ENCODE data around the gene IFI27L2. TPM values are rescaled to one million over a fixed set of nuclear protein-coding genes. Genes with fewer than 3 reads are reported as not detected.
A peak's percentile ranks its signal among the peaks of the same experiment; 100 is the strongest.

Gene IFI27L2
- total and polyA plus RNA-seq, 2 experiments from 2014 or later: 23.4 to 38.5 TPM

- Histone ChIP-seq H3K4me3 (no peak overlapping the region), H3K27me3 (ENCODE audit: insufficient read depth) (no peaks in the 10 kb centered on the region), H4K20me1 (replicated peaks; ENCODE audit: insufficient read depth) (no peaks in the 10 kb centered on the region), H3K27ac (ENCODE audit: low read depth) (no peak overlapping the region), H3K79me2 (replicated peaks; ENCODE audit: insufficient read depth) (no peaks in the 10 kb centered on the region), H3F3A (replicated peaks; ENCODE audit: low read depth) (no peaks in the 10 kb centered on the region), H2AFZ (peak overlapping the region; percentile 59; the same call in 1 of the 2 replicates), H3K9me2 (ENCODE audit: insufficient read depth) (peaks cover 5% of the 10 kb centered on the region; the same call in 1 of the 2 replicates), H3K36me3 (ENCODE audit: insufficient read depth) (no peaks in the 10 kb centered on the region), H3K4me1 (ENCODE audit: insufficient read depth) (peaks cover 8% of the 10 kb centered on the region; the same call in 1 of the 2 replicates), H3K4me2 (no peak overlapping the region)
- Mint-ChIP-seq H3K27ac (no peak overlapping the region), H3K9me3 (no peaks in the 10 kb centered on the region), H3K4me3 (no peak overlapping the region), H3K36me3 (ENCODE audit: low read depth) (no peaks in the 10 kb centered on the region), H3K27me3 (ENCODE audit: insufficient read depth, low read depth, poor library complexity) (peaks cover 3% of the 10 kb centered on the region), H3K4me1 (peaks cover 10% of the 10 kb centered on the region)
- DNase-seq (ENCODE audit: low spot score) (no peak), ATAC-seq (no peak)
- TF ChIP-seq JUNB (IDR thresholded peaks at IDR 0.05; ENCODE audit: unreplicated experiment) (no peak), STAT1 (IDR thresholded peaks at IDR 0.05; ENCODE audit: unreplicated experiment) (no peak), ZNF331 (CRISPR knock-in tag; IDR thresholded peaks at IDR 0.05; ENCODE audit: low read depth) (no peak), REST (IDR thresholded peaks at IDR 0.05; ENCODE audit: unreplicated experiment) (no peak)
Measured at GRCh38 chr14:94145902-94146527, 16.6 kb upstream of the IFI27L2 start.

GRCh38 chr14:94144765-94145164 is 15.4 kb upstream of the IFI27L2 start:
- DNase-seq (ENCODE audit: low spot score) (peak; percentile 47), ATAC-seq (peak; percentile 90)
- Histone ChIP-seq H3K79me2 (replicated peaks; ENCODE audit: insufficient read depth) (no peaks in the 10 kb centered on the region), H2AFZ (peak overlapping the region; percentile 93), H3F3A (replicated peaks; ENCODE audit: low read depth) (no peaks in the 10 kb centered on the region), H3K4me3 (no peak overlapping the region), H3K4me2 (no peak overlapping the region), H3K27me3 (ENCODE audit: insufficient read depth) (no peaks in the 10 kb centered on the region), H3K9me2 (ENCODE audit: insufficient read depth) (peaks cover 5% of the 10 kb centered on the region; the same call in 1 of the 2 replicates), H3K36me3 (ENCODE audit: insufficient read depth) (no peaks in the 10 kb centered on the region), H3K27ac (ENCODE audit: low read depth) (no peak overlapping the region), H4K20me1 (replicated peaks; ENCODE audit: insufficient read depth) (no peaks in the 10 kb centered on the region), H3K4me1 (ENCODE audit: insufficient read depth) (peaks cover 8% of the 10 kb centered on the region; the same call in 1 of the 2 replicates)
- no peaks in the 10 kb centered on the region for H3K36me3 Mint-ChIP-seq (ENCODE audit: low read depth)
- H3K27me3 Mint-ChIP-seq (ENCODE audit: insufficient read depth, low read depth, poor library complexity): peaks cover 3% of the 10 kb centered on the region
- peak overlapping the region; percentile 92 for H3K27ac Mint-ChIP-seq
- no peaks in the 10 kb centered on the region for H3K9me3 Mint-ChIP-seq
- H3K4me3 Mint-ChIP-seq: peak overlapping the region; percentile 27; the same call in 1 of the 3 replicates
- TF ChIP-seq ZNF114 (CRISPR knock-in tag; IDR thresholded peaks at IDR 0.05) (no peak), POLR2AphosphoS5 (IDR thresholded peaks at IDR 0.05; ENCODE audit: low read depth) (0 out of 2 replicates have a peak, but pooled peaks have one; percentile 26)
- peaks cover 16% of the 10 kb centered on the region for H3K4me1 Mint-ChIP-seq

GRCh38 chr14:94143711-94144110 is 14.3 kb upstream of the IFI27L2 start:
- H3K9me2 ChIP-seq (ENCODE audit: insufficient read depth): peaks cover 5% of the 10 kb centered on the region; the same call in 1 of the 2 replicates
- no peak overlapping the region for H3K27ac ChIP-seq (ENCODE audit: low read depth)
- Mint-ChIP-seq H3K27me3 (ENCODE audit: insufficient read depth, low read depth, poor library complexity) (peaks cover 9% of the 10 kb centered on the region), H3K4me3 (no peak overlapping the region), H3K9me3 (no peaks in the 10 kb centered on the region), H3K27ac (no peak overlapping the region), H3K36me3 (ENCODE audit: low read depth) (no peaks in the 10 kb centered on the region), H3K4me1 (peaks cover 25% of the 10 kb centered on the region)
- no peak overlapping the region for H2AFZ ChIP-seq
- H3K4me3 ChIP-seq: no peak overlapping the region
- H4K20me1 ChIP-seq (replicated peaks; ENCODE audit: insufficient read depth): no peaks in the 10 kb centered on the region
- H3K36me3 ChIP-seq (ENCODE audit: insufficient read depth): no peaks in the 10 kb centered on the region
- no peaks in the 10 kb centered on the region for H3F3A ChIP-seq (replicated peaks; ENCODE audit: low read depth)
- H3K4me1 ChIP-seq (ENCODE audit: insufficient read depth): peaks cover 15% of the 10 kb centered on the region
- no peaks in the 10 kb centered on the region for H3K79me2 ChIP-seq (replicated peaks; ENCODE audit: insufficient read depth)
- no peak overlapping the region for H3K4me2 ChIP-seq
- H3K27me3 ChIP-seq (ENCODE audit: insufficient read depth): no peaks in the 10 kb centered on the region
- ATAC-seq (no peak), DNase-seq (ENCODE audit: low spot score) (no peak)
- TF ChIP-seq REST (IDR thresholded peaks at IDR 0.05; ENCODE audit: unreplicated experiment) (no peak), POLR2AphosphoS5 (IDR thresholded peaks at IDR 0.05; ENCODE audit: low read depth) (no peak), NANOG (IDR thresholded peaks at IDR 0.05; ENCODE audit: borderline replicate concordance) (no peak), ZNF114 (CRISPR knock-in tag; IDR thresholded peaks at IDR 0.05) (no peak), ZNF331 (CRISPR knock-in tag; IDR thresholded peaks at IDR 0.05; ENCODE audit: low read depth) (no peak), EZH2 (IDR thresholded peaks at IDR 0.05; ENCODE audit: low read depth, unreplicated experiment) (no peak)
